Measurements from ENCODE around the gene ALKBH6. TPM values are rescaled to one million over a fixed set of nuclear protein-coding genes. Genes with fewer than 3 reads are reported as not detected.

Gene ALKBH6
- total and polyA plus RNA-seq, 10 of the 15 experiments (the other 5 are each of a cell fraction or from before 2014, with no cell fraction given) = 1.2 to 56.5 (median 36.1) TPM

DNA sequence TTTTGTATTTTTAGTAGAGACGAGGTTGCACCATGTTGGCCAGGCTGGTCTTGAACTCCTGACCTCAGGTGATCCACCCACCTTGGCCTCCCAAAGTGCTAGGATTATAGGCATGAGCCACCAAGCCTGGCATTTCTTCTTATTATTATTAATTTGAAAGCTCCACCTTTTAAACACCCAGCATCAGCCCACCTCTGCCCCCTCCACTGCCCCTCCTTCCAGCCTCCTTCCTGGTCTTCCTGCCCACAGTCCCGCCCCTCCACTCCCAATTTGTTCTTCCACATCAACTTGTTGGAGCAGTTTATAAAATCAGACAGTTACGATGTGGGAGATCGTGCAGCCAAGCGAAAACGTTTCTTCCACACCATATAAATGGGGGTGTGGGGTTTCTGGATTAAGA is 26.5 kb upstream of the ALKBH6 start:
- ChIA-PET SMC1A (ENCODE audit: uncharacterized antibody, unreplicated experiment) (no interaction called here), CTCF (no interaction called here), RAD21 (ENCODE audit: unreplicated experiment) (no interaction called here), POLR2A (no interaction called here)
- no peaks in the 10 kb centered on the region for H4K20me1 ChIP-seq (ENCODE audit: control insufficient read depth, insufficient read depth)
- DNase-seq (ENCODE audit: low read depth, low spot score) = no peak
- 72% methylated on average over 6 of the region's 6 CpGs for WGBS (ENCODE audit: insufficient coverage, insufficient replicate concordance, low lambda C conversion rate, missing lambda C conversion rate)
- BruUV-seq (replicated peaks) = no TSS peak
- H3K4me1 ChIP-seq (ENCODE audit: control insufficient read depth, insufficient read depth, low read length) = no peaks in the 10 kb centered on the region
- no peak overlapping the region for H2AFZ ChIP-seq (ENCODE audit: control insufficient read depth, low read depth, low read length)
- H3K27me3 ChIP-seq (replicated peaks in 1 of 2; ENCODE audit: control insufficient read depth in 2 of 2, insufficient read depth in 2 of 2, low read length in 1 of 2) = no peaks in the 10 kb centered on the region
- no peak overlapping the region for H3K4me2 ChIP-seq (ENCODE audit: control insufficient read depth, insufficient read depth)
- H3K36me3 ChIP-seq (ENCODE audit: control insufficient read depth in 2 of 2, insufficient read depth in 2 of 2, low read length in 1 of 2) = peaks cover 0 to 2% of the 10 kb centered on the region in 2 experiments; a peak in 3 of 4 replicates
- in situ Hi-C loops (cut with MboI) = no loop called here
- no peak for ATAC-seq
- no peaks in the 10 kb centered on the region for H3K9me3 ChIP-seq (replicated peaks; ENCODE audit: control insufficient read depth, insufficient read depth, low read length)
- intact Hi-C loops (cut with micrococcal nuclease; ENCODE audit: unreplicated experiment) = no loop called here
- FAIRE-seq = no peak
- TF ChIP-seq RCOR1 (conservative IDR thresholded peaks at IDR 0.05; ENCODE audit: low read depth, low read length) = no peak
- no peak for TF ChIP-seq GATAD2B (conservative IDR thresholded peaks at IDR 0.05; ENCODE audit: low read depth)
- no peak for TF ChIP-seq EP300 (IDR thresholded peaks at IDR 0.05; ENCODE audit: borderline replicate concordance in 1 of 2, control insufficient read depth in 1 of 2, low read depth in 2 of 2, low read length in 2 of 2)
- TF ChIP-seq PAX5 (IDR thresholded peaks at IDR 0.05; ENCODE audit: borderline replicate concordance, low read depth, low read length) = no peak
- TF ChIP-seq NFIC (IDR thresholded peaks at IDR 0.05; ENCODE audit: low read depth, low read length) = no peak
- TF ChIP-seq MTA2 (IDR thresholded peaks at IDR 0.05; ENCODE audit: low read depth) = no peak
- TF ChIP-seq TCF12 (IDR thresholded peaks at IDR 0.05; ENCODE audit: low read depth, low read length) = no peak
- TF ChIP-seq EED (IDR thresholded peaks at IDR 0.05; ENCODE audit: low read depth) = no peak
- no peak for TF ChIP-seq TARDBP (IDR thresholded peaks at IDR 0.05; ENCODE audit: borderline replicate concordance)
- no peak for TF ChIP-seq NRF1 (conservative IDR thresholded peaks at IDR 0.05; ENCODE audit: low read depth, low read length)
- no peak for TF ChIP-seq ZNF274 (IDR thresholded peaks at IDR 0.05; ENCODE audit: insufficient read depth, insufficient read length)
- TF ChIP-seq ZZZ3 (IDR thresholded peaks at IDR 0.05; ENCODE audit: control insufficient read depth, insufficient read length, low read depth) = no peak
- no peak for TF ChIP-seq WRNIP1 (IDR thresholded peaks at IDR 0.05; ENCODE audit: borderline replicate concordance, low read depth, low read length)
- no peak for TF ChIP-seq CHD1 (IDR thresholded peaks at IDR 0.05; ENCODE audit: low read depth, low read length)
- TF ChIP-seq REST (IDR thresholded peaks at IDR 0.05; ENCODE audit: low read depth, low read length) = no peak
- TF ChIP-seq CBX5 (IDR thresholded peaks at IDR 0.05; ENCODE audit: low read depth) = no peak
- TF ChIP-seq ATF2 (IDR thresholded peaks at IDR 0.05; ENCODE audit: low read length) = no peak
- H3K9ac ChIP-seq (ENCODE audit: control insufficient read depth, insufficient read depth, low read length) = no peak overlapping the region
- H3K79me2 ChIP-seq (ENCODE audit: control insufficient read depth, insufficient read depth, low read length) = no peaks in the 10 kb centered on the region
- no peak overlapping the region for H3K27ac ChIP-seq (ENCODE audit: control insufficient read depth, insufficient read depth)
- no peak overlapping the region for H3K4me3 ChIP-seq
